Liver (tissue), 3 donors: ENCODE results near the gene EHD4.

Source experiments
- GABPA ChIP-seq, 2 donors: IDR thresholded peaks in 1 of 2; conservative IDR thresholded peaks in 1 of 2; 2 replicates each; pipeline ENCODE4 v1.6.1; 2016; ENCODE audit warnings: antibody characterized with exemption in 2 of 2, mild to moderate bottlenecking in 1 of 2, moderate library complexity in 1 of 2
- RXRA ChIP-seq, 2 donors: IDR thresholded peaks; 2 replicates each; pipeline ENCODE4 v1.6.1; 2017 to 2018; ENCODE audit warnings: antibody characterized with exemption in 2 of 2, mild to moderate bottlenecking in 1 of 2
- TAF1 ChIP-seq: conservative IDR thresholded peaks from 2 replicates; pipeline ENCODE4 v1.6.1; 2016; ENCODE audit warnings: antibody characterized with exemption, mild to moderate bottlenecking
- YY1 ChIP-seq: IDR thresholded peaks from 2 replicates; pipeline ENCODE4 v1.6.1; 2016; ENCODE audit warnings: antibody characterized with exemption, mild to moderate bottlenecking
- TF ChIP-seq, protein P1 (sequence below): fragments of 150-350 bp; IDR thresholded peaks from 2 replicates; pipeline ENCODE4 v1.5.1; 2017; ENCODE audit warnings: improper control_type of control experiment, low read depth, low read length; ENCODE audit not compliant: missing input control
- TF ChIP-seq, protein P2 (sequence below): IDR thresholded peaks from 2 replicates; pipeline ENCODE4 v1.6.1; 2016; ENCODE audit warnings: antibody characterized with exemption
- TF ChIP-seq, protein P3 (sequence below): IDR thresholded peaks from 2 replicates; pipeline ENCODE4 v1.6.1; 2016; ENCODE audit warnings: antibody characterized with exemption
- TF ChIP-seq, protein P4 (sequence below): IDR thresholded peaks from 2 replicates; pipeline ENCODE4 v1.6.1; 2016; ENCODE audit warnings: antibody characterized with exemption, mild to moderate bottlenecking
- donor health status: healthy.
- donor health status: healthy.

DNA sequence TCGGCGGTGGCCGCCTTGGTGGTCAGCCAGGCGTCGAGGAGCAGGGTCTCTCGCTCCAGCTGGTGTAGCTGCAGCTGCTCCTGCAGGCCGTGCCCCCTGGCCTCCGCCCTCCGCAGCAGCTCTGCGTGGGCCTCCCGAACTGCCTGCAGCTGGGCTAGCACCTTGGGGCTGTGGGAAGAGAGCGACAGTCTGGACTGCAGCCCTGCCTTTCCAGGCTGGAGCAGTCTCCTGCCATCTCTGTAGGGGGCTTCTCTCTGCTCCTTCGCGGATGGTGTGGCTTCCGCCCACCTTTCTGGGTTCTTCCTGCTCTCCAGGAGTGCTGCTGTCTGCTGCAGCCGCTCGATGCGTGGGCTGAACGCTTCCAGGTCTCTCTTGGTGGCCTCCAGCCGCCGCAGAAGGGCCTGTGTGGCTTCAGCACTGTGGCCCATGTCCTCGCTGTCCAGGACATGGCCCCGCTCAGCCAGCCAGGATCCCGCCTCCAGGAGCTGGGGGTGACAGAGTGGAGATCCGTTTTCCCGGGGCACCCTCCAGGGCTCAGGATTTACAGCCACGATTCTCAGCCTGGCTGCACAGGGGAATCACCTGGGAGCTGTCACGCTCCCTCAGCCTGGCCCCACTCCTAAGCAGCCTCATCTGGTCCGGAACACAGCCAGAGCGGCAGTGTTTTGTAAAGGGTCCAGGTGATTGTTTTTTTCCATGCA is 116.9 kb downstream of the EHD4 start:
- TF ChIP-seq, protein P1, sequence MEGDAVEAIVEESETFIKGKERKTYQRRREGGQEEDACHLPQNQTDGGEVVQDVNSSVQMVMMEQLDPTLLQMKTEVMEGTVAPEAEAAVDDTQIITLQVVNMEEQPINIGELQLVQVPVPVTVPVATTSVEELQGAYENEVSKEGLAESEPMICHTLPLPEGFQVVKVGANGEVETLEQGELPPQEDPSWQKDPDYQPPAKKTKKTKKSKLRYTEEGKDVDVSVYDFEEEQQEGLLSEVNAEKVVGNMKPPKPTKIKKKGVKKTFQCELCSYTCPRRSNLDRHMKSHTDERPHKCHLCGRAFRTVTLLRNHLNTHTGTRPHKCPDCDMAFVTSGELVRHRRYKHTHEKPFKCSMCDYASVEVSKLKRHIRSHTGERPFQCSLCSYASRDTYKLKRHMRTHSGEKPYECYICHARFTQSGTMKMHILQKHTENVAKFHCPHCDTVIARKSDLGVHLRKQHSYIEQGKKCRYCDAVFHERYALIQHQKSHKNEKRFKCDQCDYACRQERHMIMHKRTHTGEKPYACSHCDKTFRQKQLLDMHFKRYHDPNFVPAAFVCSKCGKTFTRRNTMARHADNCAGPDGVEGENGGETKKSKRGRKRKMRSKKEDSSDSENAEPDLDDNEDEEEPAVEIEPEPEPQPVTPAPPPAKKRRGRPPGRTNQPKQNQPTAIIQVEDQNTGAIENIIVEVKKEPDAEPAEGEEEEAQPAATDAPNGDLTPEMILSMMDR = no peak
- TF ChIP-seq, protein P2, sequence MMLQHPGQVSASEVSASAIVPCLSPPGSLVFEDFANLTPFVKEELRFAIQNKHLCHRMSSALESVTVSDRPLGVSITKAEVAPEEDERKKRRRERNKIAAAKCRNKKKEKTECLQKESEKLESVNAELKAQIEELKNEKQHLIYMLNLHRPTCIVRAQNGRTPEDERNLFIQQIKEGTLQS = no peak
- TF ChIP-seq, protein P3, sequence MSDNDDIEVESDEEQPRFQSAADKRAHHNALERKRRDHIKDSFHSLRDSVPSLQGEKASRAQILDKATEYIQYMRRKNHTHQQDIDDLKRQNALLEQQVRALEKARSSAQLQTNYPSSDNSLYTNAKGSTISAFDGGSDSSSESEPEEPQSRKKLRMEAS = no peak
- TF ChIP-seq RXRA (IDR thresholded peaks at IDR 0.05) = no peak
- no peak for TF ChIP-seq GABPA (IDR thresholded peaks at IDR 0.05 in 1 of 2, conservative IDR thresholded peaks at IDR 0.05 in 1 of 2)
- TF ChIP-seq, protein P4, sequence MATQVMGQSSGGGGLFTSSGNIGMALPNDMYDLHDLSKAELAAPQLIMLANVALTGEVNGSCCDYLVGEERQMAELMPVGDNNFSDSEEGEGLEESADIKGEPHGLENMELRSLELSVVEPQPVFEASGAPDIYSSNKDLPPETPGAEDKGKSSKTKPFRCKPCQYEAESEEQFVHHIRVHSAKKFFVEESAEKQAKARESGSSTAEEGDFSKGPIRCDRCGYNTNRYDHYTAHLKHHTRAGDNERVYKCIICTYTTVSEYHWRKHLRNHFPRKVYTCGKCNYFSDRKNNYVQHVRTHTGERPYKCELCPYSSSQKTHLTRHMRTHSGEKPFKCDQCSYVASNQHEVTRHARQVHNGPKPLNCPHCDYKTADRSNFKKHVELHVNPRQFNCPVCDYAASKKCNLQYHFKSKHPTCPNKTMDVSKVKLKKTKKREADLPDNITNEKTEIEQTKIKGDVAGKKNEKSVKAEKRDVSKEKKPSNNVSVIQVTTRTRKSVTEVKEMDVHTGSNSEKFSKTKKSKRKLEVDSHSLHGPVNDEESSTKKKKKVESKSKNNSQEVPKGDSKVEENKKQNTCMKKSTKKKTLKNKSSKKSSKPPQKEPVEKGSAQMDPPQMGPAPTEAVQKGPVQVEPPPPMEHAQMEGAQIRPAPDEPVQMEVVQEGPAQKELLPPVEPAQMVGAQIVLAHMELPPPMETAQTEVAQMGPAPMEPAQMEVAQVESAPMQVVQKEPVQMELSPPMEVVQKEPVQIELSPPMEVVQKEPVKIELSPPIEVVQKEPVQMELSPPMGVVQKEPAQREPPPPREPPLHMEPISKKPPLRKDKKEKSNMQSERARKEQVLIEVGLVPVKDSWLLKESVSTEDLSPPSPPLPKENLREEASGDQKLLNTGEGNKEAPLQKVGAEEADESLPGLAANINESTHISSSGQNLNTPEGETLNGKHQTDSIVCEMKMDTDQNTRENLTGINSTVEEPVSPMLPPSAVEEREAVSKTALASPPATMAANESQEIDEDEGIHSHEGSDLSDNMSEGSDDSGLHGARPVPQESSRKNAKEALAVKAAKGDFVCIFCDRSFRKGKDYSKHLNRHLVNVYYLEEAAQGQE = no peak
- no peak for TF ChIP-seq YY1
- no peak for TF ChIP-seq TAF1
